ENCODE data around the gene SLC30A3. TPM values are rescaled to one million over a fixed set of nuclear protein-coding genes. Genes with fewer than 3 reads are reported as not detected.

SLC30A3 gene, protein sequence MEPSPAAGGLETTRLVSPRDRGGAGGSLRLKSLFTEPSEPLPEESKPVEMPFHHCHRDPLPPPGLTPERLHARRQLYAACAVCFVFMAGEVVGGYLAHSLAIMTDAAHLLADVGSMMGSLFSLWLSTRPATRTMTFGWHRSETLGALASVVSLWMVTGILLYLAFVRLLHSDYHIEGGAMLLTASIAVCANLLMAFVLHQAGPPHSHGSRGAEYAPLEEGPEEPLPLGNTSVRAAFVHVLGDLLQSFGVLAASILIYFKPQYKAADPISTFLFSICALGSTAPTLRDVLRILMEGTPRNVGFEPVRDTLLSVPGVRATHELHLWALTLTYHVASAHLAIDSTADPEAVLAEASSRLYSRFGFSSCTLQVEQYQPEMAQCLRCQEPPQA
- total RNA-seq (2022; extraction: Qiagen RNA extraction) = 2.6 to 3.4 TPM (median 3.2 TPM) in 5 replicates

DNA sequence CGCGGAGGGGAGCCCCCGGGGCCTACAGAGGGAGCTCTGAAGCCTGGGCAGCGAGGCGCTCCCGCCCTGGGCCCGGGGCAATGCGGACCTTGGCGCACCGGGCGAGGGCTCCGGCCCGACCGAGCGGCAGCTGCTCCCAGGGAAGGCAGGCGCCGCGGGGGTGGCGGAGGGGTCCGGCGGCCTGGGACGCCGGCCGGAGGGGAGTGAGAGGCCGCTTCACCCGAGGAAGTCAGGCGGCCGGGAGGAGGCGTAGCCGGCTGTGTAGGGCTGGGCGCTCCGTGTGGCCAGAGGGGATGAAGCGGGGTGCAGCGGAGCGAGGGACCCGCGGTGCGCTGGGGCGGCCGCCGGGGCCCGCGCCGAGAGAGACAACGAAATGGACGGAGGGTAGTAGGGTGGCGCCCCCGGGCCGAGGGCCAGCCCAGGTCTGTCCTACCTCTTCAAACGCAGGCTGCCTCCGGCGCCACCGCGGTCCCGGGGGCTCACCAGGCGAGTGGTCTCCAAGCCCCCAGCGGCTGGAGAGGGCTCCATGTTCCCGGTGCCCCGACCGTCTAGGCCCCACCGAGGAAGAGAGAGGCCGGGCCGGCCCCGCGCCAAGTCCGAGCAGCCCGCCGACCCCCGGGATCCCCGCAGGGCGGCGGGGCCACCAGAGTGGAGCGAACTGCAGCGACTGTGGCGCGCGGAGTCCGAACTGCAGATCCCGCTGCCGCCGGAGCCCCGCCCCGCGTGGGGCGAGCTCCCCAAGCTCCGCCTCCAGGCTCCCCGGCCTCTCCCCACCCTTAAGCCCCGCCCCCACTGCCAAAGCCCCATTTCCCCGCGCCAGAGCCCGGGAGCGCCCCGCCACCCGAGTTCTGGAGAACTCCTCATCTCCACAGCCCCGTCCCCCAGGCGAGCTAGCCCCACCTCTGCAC, at the start of gene SLC30A3:
Gene SLC30A3, minus strand, starts transcription at position 669 of the 908 bp plus-strand sequence. Its CDS starts 141 bp downstream, at position 528.

DNA sequence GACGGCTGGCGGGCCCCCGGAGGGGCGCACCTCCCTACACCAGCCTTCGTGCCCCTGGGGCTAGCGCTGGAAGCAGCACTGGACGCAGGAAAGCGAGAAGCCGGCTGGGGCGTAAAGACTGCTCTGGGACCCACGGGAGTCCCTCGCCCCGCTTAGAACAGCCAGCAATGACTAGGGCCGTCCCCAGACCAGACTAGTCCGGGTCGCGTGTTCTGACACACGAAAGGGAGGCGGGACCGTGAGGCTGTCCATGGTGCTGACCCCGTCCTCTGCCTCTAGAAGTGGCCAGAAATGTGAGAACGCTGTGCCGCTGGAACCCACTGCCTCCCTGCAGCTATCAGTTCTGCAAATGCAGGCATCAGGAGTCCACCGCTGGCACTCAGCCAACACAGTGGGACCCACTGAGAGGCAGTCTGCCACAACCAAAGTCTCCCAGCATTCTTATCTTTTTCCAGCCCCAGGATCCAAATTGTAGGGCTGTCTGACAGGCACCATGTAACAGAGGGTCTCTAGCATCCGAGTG, 45.6 kb upstream of the SLC30A3 start, which contains the start of gene UCN:
Gene UCN, minus strand, starts transcription at position 87 of the 523 bp plus-strand sequence. CDS start 550 bp downstream, outside the sequence.

DNA sequence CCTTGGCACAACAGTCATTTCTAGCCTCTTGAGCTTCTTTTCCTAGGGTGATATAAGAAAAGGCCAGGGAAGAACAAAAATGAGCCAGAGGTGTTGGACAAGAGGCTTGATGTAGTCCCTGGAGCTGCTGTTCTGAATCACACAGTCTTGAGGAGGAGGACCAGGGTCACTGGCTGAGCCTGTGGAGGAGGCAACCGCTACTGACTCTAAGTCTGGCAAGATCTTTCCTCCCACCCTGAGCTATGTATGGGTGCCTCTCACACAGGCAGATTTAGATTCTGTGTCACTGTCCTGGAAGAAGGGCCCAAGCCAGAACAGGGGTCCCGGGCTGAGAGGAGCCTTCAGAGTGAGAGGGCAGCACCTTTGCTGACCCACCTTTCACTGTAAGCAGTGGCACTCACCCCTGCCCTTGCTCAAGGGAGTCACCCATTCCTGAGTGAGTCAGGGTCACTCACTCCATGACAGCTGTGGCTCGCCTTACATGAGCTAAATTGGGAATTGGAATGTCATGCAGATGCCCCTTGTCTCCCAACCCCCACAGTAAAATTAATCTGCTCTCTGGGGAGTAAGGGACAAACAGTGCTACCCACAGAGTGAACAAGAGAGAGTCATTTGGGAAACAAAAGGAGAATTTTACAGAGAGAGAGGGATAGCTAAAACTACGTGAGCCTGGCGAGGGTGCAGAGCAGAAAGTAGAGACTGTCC, 19.2 kb upstream of the SLC30A3 start, which contains the start of gene TRIM54:
Gene TRIM54, plus strand, starts transcription at position 575 of the 705 bp plus-strand sequence. CDS start 303 bp downstream, outside the sequence.

DNA sequence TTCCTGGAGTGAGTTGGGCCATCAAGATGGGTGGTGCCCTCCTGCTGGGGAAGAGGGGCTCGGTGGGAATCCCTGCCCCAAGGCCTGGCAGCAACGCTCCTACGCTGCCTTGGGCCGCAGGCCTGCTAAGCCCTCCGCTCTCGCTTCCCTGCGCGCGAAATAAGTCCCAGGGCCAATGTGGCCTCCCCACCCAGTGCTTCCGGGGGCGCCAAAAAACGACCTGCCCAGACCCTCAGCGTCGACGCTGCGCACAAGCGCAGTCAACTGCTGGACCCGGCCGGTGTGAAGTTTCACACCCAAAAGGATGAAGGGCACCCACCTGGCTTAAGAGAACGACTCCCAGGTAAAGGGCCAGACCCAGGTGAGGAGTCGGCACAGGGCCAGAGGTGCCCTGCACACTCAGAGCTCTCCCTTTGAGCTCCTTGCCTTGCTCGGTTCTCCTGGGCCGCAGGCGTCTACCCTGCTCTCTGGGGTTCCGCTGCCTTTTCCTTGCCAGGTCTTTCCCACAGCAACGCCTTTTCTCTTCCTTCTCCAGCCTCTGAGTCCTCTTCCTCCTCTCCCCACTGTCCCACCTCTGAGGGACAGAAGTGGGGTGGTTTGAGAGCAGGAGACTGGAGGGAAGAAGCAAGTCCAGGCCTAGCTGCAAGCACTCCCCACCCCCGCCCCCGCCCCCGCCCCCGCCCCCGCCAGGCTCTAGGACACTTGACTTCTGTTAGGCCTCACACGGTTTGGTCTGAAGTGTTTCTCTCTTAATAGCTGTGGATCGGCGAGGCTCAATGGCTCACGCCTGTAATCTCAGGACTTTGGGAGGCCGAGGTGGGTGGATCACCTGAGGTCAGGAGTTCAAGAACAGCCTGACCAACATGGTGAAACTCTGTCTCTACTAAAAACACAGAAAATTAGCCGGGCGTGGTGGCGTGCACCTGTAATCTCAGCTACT, 12.6 kb upstream of the SLC30A3 start, which contains the start of gene DNAJC5G:
Gene DNAJC5G, plus strand, starts transcription at position 223 of the 940 bp plus-strand sequence. CDS start 1,296 bp downstream, outside the sequence.

DNA sequence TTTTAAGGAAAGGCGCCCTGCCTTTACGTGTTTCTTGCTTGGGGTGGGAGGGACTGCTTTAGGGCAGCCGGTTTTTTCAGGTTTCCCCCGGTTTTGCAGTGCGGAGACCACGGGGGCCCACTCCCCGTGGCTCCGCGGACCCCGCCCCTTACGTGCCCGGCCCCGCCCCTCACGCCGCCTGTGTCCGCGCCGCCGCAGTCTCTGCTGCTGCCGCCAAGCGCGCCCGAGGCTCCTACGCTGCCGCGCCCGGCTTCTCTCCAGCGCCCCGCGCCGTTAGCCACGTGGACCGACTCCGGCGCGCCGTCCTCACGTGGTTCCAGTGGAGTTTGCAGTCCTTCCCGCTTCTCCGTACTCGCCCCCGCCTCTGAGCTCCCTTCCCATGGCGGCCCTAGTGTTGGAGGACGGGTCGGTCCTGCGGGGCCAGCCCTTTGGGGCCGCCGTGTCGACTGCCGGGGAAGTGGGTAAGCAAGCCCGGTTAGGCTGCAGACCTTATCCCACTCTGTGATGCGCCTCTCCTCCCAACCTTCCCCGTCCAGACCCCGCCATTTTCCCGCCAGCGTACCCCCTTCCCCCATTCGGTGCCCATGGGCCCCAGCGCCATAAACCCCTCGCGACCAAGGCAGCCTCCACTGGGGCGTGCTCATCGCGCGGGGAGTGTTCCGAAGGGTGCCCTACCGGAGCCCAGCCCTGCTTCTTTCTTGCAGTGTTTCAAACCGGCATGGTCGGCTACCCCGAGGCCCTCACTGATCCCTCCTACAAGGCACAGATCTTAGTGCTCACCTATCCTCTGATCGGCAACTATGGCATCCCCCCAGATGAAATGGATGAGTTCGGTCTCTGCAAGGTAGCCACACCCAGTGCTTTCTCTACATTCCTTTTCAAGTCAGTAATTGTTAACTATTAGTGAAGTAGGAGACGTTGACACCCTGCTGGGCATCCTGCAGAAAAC, 45.4 kb downstream of the SLC30A3 start, which contains the start of gene CAD:
Gene CAD, plus strand, starts transcription at position 197 of the 949 bp plus-strand sequence. Its CDS starts 183 bp downstream, at position 380.

DNA sequence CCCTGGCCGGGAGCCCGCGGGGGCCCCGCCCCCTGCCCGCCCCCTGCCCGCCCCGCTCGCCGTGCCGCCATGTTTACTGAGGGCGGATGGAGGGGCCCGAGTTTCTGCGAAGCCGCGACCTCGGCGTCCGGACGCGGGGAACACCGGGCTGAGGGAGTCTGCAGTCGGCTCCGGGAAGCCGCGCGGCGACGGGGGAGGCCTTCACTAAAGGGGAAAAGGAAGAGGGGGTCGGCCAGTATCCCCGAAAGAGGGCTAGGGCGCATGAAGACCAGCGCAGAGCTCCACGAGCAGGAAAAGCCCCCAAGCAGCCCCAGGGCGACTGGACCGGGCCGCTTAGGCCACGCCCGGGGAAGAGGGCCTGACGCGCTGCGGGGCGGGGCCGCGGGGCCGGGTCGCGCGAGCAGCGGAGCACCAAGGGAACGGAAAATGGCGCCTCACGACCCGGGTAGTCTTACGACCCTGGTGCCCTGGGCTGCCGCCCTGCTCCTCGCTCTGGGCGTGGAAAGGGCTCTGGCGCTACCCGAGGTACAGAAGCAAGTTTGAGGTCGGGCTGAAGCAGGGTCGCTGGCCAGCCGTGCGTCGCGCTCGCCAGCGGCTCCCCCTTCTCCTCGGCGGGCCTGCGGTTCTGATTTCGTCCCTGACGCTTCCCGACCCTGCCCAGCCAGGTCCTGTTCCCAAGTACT, 50.8 kb downstream of the SLC30A3 start, which contains the start of the genes ATRAID and SLC5A6:
Gene ATRAID, plus strand, starts transcription at position 99 of the 683 bp plus-strand sequence. Its CDS starts 328 bp downstream, at position 427.
Gene SLC5A6, minus strand, starts transcription at position 326 of the 683 bp plus-strand sequence. CDS start 4,618 bp downstream, outside the sequence.

Other genes with a start within 250 kb of the SLC30A3 start
- 57.8 to 71.3 TPM (median 65.2 TPM) in 5 replicates for gene TMEM214, start 230.1 kb downstream of the SLC30A3 start, total RNA-seq (2022; extraction: Qiagen RNA extraction)
- 29.1 to 31.8 TPM (median 31.1 TPM) in 5 replicates for gene AGBL5, start 211.4 kb downstream of the SLC30A3 start, total RNA-seq (2022; extraction: Qiagen RNA extraction)
- 548 to 576 TPM (median 560 TPM) in 5 replicates for gene OST4, start 191.4 kb downstream of the SLC30A3 start, total RNA-seq (2022; extraction: Qiagen RNA extraction)
- gene EMILIN1, start 184.4 kb downstream of the SLC30A3 start, total RNA-seq (2022; extraction: Qiagen RNA extraction) = 0.21 to 0.56 TPM (median 0.46 TPM) in 5 replicates
- gene KHK, start 176.3 kb downstream of the SLC30A3 start, total RNA-seq (2022; extraction: Qiagen RNA extraction) = 7.2 to 11.4 TPM (median 9.8 TPM) in 5 replicates
- gene CGREF1, start 143.9 kb downstream of the SLC30A3 start, total RNA-seq (2022; extraction: Qiagen RNA extraction) = 6.8 to 7.9 TPM (median 7.3 TPM) in 5 replicates
- 1.3 to 1.6 TPM (median 1.3 TPM) in 5 replicates for gene ABHD1, start 139.2 kb downstream of the SLC30A3 start, total RNA-seq (2022; extraction: Qiagen RNA extraction)
- 44.7 to 60.6 TPM (median 57.0 TPM) in 5 replicates for gene PREB, start 128.4 kb downstream of the SLC30A3 start, total RNA-seq (2022; extraction: Qiagen RNA extraction)
- not detected in 5 replicates for gene PRR30, start 123.6 kb downstream of the SLC30A3 start, total RNA-seq (2022; extraction: Qiagen RNA extraction)
- not detected in 5 replicates for gene TCF23, start 114.0 kb downstream of the SLC30A3 start, total RNA-seq (2022; extraction: Qiagen RNA extraction)
- gene ATRAID, start 51.0 kb downstream of the SLC30A3 start, total RNA-seq (2022; extraction: Qiagen RNA extraction) = 211 to 221 TPM (median 213 TPM) in 5 replicates
- gene SLC5A6, start 50.8 kb downstream of the SLC30A3 start, total RNA-seq (2022; extraction: Qiagen RNA extraction) = 56.8 to 66.0 TPM (median 63.6 TPM) in 5 replicates
- gene CAD, start 45.7 kb downstream of the SLC30A3 start, total RNA-seq (2022; extraction: Qiagen RNA extraction) = 49.7 to 63.9 TPM (median 61.7 TPM) in 5 replicates
- not detected in 5 replicates for gene DNAJC5G, start 12.4 kb upstream of the SLC30A3 start, total RNA-seq (2022; extraction: Qiagen RNA extraction)
- gene TRIM54, start 19.4 kb upstream of the SLC30A3 start, total RNA-seq (2022; extraction: Qiagen RNA extraction) = 0.82 to 1.2 TPM (median 0.95 TPM) in 5 replicates
- 1.2 to 2.5 TPM (median 1.8 TPM) in 5 replicates for gene UCN, start 45.4 kb upstream of the SLC30A3 start, total RNA-seq (2022; extraction: Qiagen RNA extraction)
- gene MPV17, start 60.0 kb upstream of the SLC30A3 start, total RNA-seq (2022; extraction: Qiagen RNA extraction) = 71.0 to 91.6 TPM (median 84.4 TPM) in 5 replicates
- gene GTF3C2, start 93.7 kb upstream of the SLC30A3 start, total RNA-seq (2022; extraction: Qiagen RNA extraction) = 56.0 to 61.4 TPM (median 59.5 TPM) in 5 replicates
- 52.8 to 60.6 TPM (median 55.7 TPM) in 5 replicates for gene EIF2B4, start 107.3 kb upstream of the SLC30A3 start, total RNA-seq (2022; extraction: Qiagen RNA extraction)
- 135 to 144 TPM (median 142 TPM) in 5 replicates for gene SNX17, start 107.6 kb upstream of the SLC30A3 start, total RNA-seq (2022; extraction: Qiagen RNA extraction)
- gene ZNF513, start 117.7 kb upstream of the SLC30A3 start, total RNA-seq (2022; extraction: Qiagen RNA extraction) = 11.8 to 14.7 TPM (median 13.8 TPM) in 5 replicates
- gene PPM1G, start 146.5 kb upstream of the SLC30A3 start, total RNA-seq (2022; extraction: Qiagen RNA extraction) = 156 to 166 TPM (median 158 TPM) in 5 replicates
- 122 to 134 TPM (median 129 TPM) in 5 replicates for gene NRBP1, start 165.6 kb upstream of the SLC30A3 start, total RNA-seq (2022; extraction: Qiagen RNA extraction)
- 0.47 to 0.72 TPM (median 0.61 TPM) in 4 of 5 replicates, not detected in the other for gene KRTCAP3, start 179.3 kb upstream of the SLC30A3 start, total RNA-seq (2022; extraction: Qiagen RNA extraction)
- 7.7 to 8.7 TPM (median 8.3 TPM) in 5 replicates for gene IFT172, start 226.7 kb upstream of the SLC30A3 start, total RNA-seq (2022; extraction: Qiagen RNA extraction)
- gene FNDC4, start 232.2 kb upstream of the SLC30A3 start, total RNA-seq (2022; extraction: Qiagen RNA extraction) = 4.2 to 5.4 TPM (median 4.5 TPM) in 5 replicates
- gene GCKR, start 233.8 kb upstream of the SLC30A3 start, total RNA-seq (2022; extraction: Qiagen RNA extraction) = 0.10 to 0.42 TPM (median 0.32 TPM) in 5 replicates

Measured in A549 treated with AZD2906 at 1 μM for 4 hours (cell line).